T47D (cell line): Measurements from ENCODE around the gene HGFAC.

Experiments
- DNase-seq, 2 experiments: peaks; one replicate each; pipeline versions ENCODE4 v3.0.0 to v3.0.0-alpha.2; 2011 to 2012; ENCODE audit warnings: low read depth in 1 of 2, low spot score in 1 of 2
- JUND ChIP-seq: IDR thresholded peaks from 2 replicates; pipeline ENCODE4 v1.6.1; 2012; ENCODE audit warnings: low read depth
- in situ Hi-C: cut with HindIII; loops from 2 replicates; pipeline ENCODE4 v1.10.0; 2016; ENCODE audit warnings: low sequenced_read_pairs, low pct_unique_long_range_greater_than_20kb

HGFAC gene

DNA sequence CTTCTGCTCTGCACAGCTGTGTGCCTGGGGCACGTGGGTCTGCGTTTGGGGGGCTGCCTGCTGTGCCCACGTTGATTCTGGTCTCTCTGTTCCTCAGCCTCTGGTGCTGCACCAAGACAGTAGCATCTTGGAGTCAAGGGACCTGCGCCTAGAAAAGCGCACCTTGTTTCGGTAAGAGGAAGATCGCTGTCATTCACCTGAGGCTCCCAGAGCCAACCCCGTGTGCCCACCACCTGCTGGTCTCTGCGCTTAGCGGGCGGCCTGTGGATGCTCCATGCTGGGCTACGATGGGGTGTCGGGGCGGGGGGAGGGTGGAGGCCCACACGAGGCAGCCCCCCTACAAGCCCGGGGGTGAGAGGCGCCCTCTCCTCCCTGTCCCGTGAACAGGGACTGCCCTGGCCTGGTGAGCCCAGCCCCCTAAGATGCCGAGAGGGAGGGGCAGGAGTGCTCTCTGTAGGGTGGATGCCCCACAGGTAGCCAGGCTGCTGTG lies 18.9 kb upstream of the HGFAC start:
- no peak for DNase-seq
- no peak for TF ChIP-seq JUND
- in situ Hi-C loops: no loop called here

DNA sequence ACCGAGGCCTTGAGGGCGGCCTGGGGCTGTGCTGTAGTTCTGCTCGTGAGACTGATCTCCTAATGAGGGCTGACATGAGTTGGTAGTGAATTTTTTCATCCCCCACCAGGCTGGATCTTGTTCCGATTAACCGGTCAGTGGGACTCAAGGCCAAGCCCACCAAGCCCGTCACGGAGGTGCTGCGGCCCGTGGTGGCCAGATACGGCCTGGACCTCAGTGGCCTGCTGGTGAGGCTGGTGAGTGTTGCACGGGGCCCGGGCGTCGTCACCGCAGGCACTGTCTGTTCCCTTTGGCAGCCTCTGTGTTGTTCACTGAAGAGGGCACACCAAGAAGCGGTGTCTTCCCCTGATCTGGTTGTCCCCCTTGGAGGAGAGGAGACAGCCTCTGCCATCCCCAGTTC lies 18.4 kb upstream of the HGFAC start:
- DNase-seq: no peak
- in situ Hi-C loops: no loop called here
- TF ChIP-seq JUND: no peak

DNA sequence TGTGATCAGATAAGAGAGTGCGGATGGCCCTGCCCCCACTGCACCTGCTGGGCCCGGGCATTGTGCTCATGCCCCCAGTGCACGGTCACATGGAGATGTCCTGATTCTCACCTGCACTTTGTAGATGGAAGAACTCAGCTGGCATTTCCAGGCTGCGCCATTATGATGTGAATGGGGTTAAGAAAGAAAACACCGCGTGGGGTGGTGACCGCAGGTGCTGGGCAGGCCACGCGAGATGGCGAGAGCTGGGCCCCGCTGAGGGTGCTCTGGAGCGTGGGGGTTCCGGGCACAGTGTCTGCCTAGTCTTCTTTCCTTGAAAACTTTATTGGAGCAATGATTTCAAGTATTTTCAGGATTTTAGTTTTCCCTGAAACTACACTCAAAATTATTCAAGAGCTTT lies 17.8 kb upstream of the HGFAC start:
- in situ Hi-C loops: no loop called here
- TF ChIP-seq JUND: no peak
- no peak for DNase-seq

DNA sequence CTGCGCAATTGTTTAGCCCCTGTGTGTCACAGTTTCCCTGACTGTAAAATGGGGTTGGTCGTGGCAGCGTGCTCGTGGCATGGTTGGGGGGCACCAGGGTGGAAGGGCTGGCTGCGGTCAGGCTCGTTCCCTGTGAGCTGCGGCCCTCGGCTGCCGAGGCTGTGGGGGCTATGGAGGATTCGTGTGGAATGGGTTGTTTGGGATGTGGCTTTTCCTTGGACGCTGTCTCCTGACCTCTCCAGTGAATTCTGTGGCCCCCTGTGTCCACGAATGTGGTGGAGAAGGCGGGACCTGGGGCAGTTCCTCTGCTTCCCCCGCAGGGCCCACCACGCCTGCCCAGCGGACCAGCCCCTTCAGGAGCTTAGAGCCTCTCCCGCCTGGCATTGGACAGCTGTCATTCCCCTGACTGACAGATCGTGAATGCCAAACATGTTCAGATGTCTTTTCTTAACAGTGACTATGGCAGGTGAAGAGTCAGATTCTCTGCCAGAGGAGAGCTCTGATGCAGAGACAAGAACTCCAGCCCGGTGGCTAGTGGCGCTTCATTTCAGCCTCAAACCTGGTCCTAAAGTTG lies 17.2 kb upstream of the HGFAC start:
- no peak for DNase-seq
- in situ Hi-C loops: no loop called here
- TF ChIP-seq JUND: no peak

DNA sequence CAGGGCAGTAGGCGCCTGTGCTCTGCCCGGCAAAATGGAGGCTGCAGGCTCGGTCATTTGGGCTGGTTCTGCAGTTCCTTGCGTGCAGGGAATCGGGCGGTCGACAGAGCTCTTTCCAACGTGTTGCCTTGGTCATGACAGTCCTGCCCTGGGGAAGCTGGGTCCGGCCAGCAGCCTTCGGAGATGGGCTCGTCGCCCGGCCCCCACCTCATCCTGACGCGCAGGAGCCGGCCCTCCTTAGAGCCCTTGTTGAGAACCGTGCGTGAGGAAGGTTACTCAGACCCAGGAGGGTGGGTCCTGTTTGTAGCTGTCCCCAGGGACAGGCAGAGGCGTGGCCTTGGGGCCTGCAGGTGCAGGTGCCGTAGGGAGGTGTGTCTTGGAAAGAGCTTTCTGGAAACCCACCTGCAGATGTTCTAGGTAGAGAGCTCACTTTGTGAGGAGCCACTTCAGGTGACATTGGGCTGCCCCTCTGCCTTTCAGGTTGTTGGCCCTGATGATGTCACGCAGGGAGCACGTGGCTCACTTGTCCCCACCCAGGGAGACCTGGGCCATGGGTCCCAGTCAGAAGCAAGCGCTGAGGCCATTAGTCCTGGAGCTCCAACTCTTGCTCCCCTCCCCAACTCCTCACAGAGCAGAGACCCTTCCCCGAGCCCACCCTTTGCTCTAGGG lies 15.2 kb upstream of the HGFAC start:
- DNase-seq: no peak
- TF ChIP-seq JUND: no peak
- in situ Hi-C loops: no loop called here

DNA sequence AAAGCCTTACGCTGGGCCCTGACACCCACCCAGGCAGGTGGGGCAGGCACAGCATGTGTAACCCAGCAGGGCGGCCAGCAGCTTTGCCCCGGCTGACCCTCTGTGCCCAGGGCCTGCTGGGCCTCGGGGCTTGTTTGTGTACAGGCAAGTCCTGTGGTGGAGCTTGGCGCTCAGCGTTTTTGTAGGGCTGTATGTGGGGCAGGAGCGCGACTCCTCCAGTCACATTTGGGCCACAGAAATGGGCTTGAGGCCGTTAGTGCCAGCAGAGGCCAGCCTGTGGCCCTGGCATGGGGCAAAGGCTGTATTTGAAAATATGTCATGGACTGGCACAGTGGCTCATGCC lies 14.7 kb upstream of the HGFAC start:
- DNase-seq: no peak
- in situ Hi-C loops: no loop called here
- no peak for TF ChIP-seq JUND

DNA sequence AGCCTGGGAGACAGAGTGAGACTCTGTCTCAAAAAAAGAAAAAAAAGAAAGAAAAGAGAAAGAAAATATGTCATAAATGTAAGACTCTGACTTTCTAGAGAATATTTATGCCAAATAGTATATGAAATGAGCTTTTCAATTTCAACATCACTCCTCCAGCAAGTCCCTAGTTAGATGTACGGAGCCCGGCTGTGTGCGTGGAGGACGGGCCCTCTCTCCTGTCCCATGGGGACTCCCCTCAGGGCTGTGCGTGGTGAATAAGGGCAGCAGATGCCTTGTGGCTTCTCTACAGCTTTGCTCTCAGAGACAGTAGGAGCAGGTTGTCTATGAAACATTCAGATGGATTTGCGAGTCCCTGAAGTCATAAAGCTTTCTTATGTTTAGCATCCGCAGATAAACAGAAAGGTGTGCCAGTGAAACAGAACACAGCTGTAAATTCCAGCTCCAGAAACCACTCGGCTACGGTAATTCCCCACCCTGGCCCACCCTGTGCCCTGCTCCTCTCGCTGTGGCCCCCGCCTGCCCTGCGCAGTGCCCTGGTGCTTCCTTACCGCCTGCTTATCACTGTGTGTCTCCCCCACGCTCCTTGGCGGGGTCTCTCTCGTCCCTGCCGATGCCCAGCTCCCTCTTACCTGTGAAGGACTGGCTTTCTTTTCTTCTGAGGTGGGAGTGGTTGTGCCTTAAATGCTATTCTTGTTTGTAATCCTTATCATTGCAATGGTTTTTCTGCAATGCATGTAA lies 13.9 kb upstream of the HGFAC start:
- TF ChIP-seq JUND: no peak
- no peak for DNase-seq
- in situ Hi-C loops: no loop called here

DNA sequence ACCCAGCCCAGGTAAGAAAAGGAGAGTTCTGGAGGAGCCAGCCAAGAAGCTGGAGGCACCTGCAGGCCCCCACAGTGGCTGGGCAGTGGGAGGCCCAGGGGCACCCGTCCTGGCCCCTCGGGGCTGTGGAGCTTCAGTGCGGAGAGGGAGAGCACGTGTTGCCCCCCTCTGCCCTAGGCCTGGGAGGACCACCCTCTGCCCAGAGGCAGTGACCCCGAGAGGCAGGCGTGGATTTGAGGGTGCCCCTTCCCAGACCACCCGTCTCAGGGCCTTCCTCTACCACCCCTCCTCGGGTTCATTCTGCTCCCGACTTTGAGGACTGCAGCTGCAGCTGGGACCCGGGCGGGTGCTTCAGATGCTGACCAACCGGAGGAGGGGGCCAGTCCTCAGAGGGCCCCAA lies 12.1 kb upstream of the HGFAC start:
- in situ Hi-C loops: no loop called here
- TF ChIP-seq JUND: no peak

DNA sequence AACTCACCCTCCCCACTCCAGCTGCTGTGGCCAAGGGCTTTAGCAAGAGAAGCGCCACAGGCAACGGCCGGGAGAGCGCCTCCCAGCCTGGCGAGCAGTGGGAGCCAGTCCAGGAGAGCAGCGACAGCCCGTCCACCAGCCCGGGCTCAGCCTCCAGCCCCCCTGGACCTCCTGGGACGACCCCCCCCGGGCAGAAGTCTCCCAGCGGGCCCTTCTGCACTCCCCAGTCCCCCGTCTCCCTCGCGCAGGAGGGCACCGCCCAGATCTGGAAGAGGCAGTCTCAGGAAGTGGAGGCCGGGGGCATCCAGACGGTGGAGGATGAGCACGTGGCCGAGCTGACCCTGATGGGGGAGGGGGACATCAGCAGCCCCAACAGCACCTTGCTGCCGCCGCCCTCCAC lies 11.2 kb upstream of the HGFAC start:
- no peak for TF ChIP-seq JUND
- no peak for DNase-seq
- in situ Hi-C loops: no loop called here

More for the DNA sequence above, 12.1 kb upstream of the HGFAC start:
- no peak for DNase-seq

DNA sequence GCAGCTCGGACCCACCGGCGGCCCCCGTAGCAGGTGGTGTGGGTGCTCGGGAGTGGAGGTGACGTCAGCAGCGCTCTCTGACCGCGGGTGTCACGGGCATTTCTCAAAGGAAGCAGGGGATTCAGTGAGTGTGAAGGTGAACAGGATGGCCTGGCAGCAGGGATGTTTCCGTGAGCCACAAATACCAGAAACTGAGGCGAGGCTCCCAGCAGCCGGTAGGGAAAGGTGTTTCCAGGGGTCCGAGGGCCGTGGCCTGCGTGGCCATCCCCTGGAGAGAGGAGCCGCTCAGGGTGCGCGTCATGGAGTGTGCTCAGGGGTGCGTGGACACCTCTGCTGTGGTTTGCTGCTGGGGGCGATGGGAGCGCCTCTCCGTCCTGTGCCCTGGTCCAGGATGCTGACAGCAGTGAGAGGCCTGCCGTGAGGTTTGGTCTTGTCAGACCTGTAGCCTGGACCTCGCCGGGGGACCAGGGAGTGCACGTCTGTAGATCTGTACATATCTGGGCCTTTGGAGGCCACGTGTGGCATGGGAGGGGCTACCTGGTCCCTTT lies 10.2 kb upstream of the HGFAC start:
- no peak for DNase-seq
- in situ Hi-C loops: no loop called here
- no peak for TF ChIP-seq JUND

DNA sequence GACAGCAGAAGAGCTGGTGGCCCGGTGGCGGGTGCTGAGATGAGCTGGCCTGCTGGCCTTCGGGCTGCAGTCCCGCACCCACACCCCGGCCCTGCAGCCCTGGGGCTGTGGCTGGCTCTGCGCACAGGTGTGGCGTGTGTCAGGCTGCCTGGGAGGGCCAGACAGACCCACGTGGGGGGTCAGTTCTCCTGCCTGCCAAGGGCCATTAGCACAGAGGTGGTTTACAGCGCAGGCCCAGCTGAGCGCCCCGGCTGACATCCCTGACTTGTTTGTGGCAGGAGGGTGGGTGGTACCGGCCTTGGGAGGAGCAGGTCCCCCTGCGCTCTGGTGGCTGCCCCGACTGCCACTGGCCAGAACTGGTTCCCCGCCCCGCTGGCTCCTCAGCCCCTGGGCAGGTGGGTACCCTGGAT lies 9.4 kb upstream of the HGFAC start:
- TF ChIP-seq JUND: no peak
- in situ Hi-C loops: no loop called here
- no peak for DNase-seq

DNA sequence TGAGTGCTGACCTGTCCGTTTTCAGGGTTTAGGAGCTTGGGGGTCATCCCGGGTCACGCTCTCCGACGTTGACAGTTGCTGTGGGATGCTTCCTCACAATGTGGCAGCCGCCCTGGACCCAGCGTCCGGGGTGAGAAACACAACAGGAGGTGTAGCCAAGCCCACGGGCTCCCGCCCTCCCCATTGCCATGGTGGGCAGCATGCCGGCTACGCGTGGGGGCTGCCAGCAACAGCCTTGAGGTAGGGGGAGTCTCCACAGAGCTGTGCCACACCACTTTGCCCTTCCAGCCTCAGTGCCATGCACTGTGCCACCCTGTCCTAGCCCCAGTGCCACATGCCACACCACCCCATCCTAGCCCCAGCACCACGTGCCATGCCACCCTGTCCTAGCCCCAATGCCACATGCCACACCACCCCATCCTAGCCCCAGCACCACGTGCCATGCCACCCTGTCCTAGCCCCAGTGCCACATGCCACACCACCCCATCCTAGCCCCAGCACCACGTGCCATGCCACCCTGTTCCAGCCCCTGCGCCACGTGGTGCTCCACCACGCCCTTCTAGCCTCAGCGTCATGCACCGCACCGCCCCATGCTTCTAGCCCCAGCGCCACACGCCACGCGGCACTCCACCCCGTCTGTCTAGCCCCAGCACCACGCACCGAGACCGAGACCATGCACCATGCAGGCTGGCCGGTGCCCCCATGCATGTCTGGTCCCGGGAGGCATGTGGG lies 8.5 kb upstream of the HGFAC start:
- in situ Hi-C loops: no loop called here
- no peak for DNase-seq
- TF ChIP-seq JUND: no peak
